Fibroblast of skin of left biceps (primary cell): ENCODE data around the gene KCNK18.
A peak's percentile ranks its signal among the peaks of the same experiment; 100 is the strongest.
"Not testable (repeated sequence)": the region's sequence is repeated elsewhere in the genome, so short reads cannot be mapped to it uniquely, and the experiment has no call there.

ENCODE experiments used
- DNase-seq, 2 experiments: peaks; one replicate each; pipeline ENCODE4 v3.0.0-alpha.2; 2013; ENCODE audit warnings: low read depth in 2 of 2

KCNK18 gene

DNA sequence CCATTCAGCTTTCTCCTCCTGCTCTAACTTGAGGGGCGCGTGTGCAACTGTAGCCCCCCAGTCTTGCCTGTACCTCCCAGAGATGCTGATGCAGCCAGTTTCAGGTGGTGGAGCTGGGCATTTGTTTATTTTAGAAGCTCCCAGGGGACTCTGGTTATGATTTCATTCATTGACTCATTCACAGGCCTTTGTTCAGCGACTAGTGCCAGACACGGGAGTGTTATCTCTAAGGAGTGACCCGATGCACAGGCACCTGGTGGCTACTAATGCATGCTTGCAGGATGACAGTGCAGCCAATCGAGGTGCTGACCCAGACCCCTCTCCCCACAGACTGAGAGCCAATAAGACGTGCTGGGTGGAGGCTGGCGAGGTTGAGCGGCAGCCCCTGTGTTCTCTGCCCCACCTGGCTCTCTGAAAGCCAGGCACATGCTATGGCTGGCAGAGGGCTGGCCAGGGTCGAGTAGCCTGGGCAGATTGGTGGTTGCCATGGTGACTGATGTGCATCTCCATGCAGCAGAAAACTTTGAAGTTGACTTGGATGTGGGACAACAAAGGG lies 23.9 kb downstream of the KCNK18 start:
- DNase-seq: no peak

DNA sequence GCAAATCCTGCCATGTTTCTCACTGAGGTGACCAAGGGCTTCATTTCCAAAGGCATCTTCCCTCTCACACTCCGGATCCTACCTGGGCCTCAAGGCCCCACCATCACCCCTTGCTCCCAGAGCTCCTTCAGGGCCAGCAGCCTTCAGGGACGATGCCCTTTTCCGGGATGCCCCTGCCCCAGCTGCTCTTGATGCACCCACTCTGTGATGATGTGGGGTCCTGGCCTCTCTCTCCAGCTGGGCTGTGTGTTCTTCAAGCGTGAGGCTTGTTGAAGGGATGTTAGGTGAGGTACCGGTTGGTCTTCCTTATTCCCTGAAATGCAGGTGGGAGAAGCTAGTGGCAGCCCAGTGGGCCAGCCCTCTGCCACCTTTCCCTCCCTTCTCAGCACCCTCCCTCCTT lies 25.3 kb downstream of the KCNK18 start:
- DNase-seq: no peak

DNA sequence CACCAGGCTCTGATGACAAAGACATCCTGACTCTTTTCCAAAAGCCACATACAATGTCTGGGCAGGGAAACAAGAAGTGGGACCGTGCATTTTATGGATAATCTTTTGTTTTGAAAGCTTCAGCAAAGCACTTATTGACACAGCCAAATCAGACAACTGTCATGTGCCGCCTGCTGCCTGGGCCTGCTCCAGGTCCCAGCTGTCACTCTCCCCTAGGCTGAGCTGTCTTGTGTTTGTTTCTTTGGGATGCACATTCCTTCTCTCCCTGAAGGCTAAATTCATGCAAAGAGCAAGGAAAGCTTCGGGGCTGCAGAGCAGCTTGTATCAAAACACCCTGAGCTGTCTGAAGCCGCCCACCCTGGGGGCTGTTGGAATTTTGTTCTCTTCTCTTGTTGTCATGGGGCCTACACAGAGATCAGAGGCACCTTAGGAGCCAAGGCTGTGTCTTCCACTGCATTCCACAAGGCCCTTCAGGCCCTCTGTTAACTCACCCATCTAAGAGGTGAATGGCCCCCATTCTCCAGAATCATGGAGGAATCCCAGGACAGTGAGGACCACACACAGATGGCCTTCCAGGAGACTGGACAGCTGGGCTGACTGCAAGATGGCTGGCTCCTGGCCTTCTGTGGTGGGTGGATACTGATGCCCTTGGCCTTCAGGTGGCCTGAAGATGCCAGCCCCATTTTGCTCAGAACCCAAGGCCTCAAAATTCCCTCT lies 25.8 kb downstream of the KCNK18 start:
- no peak for DNase-seq

DNA sequence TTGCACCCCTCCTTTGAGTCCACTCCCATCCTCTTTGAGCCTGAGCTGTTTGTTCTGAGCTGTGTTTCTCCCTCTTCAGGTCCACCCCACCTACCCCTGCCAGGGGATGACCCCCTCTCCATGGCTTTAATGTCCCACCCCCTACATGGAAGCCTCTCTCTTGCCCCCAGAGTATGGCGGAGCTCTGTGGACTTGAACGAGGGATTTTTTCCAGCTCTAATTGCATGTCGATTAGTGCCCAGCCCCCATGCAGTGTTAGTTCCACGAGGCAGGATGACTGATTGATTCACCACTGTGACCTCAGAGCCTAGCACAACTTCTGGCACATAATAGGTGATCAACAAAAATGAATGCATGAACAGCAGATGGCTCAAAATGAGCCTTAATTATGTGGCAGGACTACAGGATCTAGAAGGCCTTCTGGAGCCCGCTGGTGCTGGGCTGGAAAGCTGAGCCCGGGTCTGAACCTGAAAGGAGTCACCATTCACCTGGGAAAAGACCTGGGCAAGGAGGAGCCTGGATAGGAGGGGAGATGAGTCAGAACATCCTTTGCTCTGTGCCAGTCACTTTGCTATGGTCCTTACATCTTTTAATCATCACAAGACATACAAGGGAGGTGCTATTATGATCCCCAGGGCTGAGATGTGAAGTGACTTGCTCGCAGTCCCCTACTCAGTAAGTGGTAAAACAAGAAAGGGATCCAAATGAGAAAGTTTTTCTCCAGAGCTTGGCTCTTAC lies 26.6 kb downstream of the KCNK18 start:
- DNase-seq: no peak

DNA sequence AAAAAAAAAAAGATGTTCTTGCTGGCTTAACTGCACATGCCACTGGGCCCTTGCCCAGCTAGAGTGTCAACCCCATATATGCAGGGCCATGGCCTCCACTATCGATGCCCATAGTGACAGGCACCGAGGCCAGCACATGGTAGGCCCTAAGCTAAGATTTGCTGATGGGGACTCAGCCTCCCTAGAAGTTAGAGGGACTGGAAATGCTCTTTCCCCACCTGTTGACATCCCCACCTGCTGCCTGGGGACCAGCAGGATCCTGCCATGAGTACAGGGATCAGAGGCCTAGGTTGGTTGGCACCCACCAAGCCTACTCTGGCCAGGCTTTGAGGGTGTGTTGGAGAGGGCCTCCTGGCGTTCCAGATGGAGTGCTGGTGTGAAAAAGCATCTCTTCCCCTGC lies 27.6 kb downstream of the KCNK18 start:
- no peak for DNase-seq

DNA sequence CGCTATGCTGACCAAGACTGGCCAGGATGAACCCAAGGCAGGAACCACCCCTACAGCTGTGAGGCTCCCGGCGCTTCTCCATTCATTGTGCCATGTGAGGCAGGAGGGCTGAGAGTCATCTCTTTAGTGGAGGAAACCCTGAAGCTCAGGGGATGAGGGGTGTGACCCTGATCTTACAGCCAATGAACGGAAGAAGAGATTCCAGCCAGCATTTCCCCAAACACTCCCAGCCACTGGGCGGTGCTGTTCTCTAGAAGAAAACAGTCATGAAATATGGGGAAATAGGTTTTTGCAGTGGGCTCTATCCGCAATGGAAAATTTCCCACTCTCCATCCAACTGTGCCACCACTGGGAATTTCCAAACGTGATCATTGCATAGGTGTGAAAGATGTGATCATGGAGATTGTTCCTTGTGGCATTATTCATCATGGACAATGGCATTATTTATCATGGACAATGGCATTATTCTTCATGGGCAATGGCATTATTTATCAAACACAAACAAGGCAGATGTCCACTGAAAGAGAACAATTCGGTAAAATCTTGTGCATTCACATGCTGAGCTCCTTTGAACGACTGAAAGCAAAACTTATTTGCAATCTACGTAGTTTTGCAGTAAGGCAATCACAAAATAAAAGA lies 29.6 kb downstream of the KCNK18 start:
- DNase-seq: no peak

DNA sequence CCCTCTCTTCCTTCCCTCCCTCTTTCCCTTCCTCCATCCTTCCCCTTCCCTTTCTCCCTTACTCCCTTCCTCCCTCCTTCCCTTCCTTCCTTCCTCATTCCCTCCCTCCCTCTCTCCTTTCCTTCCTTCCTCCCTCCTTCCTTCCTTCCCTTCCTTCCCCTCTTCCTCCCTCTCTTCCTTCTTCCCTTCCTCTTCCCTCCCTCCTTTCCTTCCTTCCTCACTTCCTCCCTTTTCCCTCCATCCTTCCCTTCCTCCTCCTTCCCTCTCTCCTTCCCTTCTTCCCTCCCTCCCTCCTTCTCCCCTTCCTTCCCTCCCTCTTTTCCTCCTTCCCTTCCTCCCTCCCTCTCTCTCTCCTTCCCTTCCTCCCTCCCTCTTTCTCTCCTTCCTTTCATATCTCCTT lies 30.9 kb downstream of the KCNK18 start:
- no peak for DNase-seq

DNA sequence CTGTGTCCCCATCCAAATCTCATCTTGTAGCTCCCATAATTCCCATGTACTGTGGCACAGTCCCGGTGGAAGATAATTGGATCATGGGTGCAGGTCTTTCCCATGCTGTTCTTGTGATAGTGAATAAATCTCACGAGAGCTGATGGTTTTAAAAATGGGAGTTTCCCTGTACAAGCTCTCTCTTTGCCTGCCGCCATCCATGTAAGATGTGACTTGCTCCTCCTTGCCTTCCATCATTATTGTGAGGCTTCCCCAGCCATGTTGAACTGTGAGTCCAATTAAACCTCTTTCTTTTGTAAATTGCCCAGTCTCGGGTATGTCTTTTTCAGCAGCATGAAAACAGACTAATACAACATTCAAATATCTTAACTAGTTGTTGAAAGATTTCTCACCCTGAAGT lies 32.8 kb downstream of the KCNK18 start:
- DNase-seq: not testable (repeated sequence)

- no peak for DNase-seq
Observed at GRCh38 chr10:117237401-117237991, 40.2 kb downstream of the KCNK18 start.

DNA sequence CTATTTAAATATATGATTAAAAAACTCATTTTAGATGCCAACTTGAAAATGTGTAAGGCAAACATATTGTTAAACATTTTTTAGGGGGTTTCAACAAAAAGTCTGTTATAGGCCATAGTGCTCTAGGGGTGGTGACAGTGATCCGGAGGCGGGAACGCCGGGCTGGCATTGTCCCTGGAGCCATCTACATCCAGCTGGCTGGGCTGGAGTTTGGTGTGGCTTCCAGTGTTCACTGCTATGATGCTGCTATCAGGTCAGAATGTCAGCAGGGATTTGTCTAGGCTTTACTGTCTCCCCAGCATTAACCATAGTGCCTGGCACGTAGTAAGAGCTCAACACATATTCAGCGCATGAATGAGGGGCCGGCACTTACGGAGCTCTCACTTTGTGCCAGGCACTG lies 41.8 kb downstream of the KCNK18 start:
- DNase-seq: no peak

DNA sequence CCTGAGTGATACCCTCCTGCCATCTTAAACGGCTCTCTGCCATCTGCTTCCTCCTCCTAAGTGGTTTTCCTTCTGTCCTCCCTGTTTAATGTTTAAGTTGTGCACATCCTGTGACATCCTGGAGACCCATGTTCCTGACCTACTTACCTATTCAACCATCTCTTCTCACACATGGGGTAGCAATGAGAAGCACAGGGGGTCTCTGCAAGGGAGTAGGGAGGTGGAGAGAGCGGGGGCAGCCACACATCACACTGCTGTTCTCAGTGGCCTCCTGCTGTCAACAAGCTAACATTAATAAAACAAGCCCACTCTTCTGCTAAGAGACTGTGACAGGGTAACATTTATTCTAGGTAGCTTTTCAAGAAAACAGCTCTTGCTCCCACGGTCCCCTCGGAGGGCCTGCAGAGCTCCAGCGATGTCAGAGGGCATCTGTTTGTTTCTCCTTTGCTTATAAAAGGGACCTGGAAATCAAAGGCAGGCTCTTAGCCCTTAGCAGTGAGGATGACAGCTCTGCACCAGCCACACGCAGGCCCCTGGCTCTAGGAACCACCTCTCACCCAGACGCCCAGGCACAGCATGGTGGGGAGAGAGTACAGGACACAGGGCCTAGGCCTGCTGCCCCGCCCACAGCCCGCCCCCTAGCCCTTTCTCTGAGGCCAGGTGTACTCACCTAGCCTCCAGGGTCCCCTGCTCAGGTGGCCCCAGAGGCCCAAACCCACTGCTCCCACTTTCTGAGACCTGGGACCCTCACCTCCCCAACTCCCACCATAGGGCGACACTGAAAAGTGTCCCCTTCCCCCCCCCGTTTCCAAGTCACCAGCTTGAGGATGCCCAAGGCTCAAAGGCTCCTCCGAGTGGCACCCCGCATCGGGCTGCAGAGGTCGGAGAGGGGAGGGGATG lies 42.7 kb downstream of the KCNK18 start:
- no peak for DNase-seq

GRCh38 chr10:117240621-117241529 lies 43.6 kb downstream of the KCNK18 start, which contains the start of gene SLC18A2:
Gene SLC18A2, plus strand, starts transcription at chr10:117241114. Its CDS starts 580 bp downstream, at chr10:117241694.
- DNase-seq: no peak

DNA sequence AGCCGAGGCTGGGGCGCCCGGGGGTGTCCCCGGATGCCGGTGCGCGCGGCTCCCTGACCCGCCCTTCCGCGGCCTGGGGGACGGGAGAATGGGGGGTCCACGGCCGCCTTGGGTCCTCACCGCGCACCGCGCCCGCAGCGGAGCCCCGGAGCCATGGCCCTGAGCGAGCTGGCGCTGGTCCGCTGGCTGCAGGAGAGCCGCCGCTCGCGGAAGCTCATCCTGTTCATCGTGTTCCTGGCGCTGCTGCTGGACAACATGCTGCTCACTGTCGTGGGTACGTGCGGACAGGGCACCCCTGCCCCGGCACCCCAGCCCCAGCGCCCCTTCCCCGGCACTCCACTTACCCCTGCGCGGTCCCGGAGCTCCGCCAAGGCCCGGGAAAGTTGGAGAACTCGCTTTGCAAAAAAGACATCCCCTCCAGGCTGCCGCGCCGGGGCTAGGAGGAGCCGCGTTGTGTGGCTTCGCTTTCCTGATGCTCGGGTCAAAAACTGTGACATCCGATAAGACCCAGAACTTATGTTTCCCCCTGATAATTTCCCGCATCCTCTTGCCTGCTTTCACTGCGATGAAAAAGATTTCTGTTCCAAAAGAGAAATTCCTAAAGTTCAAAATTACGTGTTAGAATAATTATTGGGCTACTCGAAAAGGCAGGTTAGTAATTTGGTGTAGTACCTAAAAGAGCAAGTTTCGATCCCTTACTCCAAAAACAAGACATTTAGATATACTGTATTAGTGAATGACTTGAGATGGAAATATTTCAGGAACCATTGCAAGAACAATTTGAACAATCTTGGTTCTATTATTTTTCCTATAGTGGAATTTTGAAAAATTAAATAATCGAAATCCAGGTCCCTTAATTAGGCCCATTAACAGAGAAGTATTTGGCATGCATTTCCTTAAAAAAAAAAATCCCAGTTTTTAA lies 44.5 kb downstream of the KCNK18 start:
- no peak for DNase-seq

DNA sequence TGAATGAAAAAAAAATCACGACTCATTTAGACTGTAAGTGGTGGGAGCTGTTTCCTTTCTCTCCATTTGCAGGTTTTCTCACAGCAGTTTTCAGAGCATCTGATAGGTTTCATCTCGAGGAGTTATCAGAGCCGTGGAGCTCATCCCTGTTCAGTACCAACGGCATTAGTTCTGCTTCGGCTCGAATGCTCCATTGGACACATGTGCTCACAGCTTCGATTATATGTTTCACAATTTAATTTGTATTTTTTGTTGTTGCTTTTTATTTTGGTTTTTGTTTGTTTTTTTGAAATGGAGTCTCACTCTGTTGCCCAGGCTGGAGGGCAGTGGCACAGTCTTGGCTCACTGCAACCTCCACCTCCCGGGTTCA lies 45.2 kb downstream of the KCNK18 start:
- no peak for DNase-seq

DNA sequence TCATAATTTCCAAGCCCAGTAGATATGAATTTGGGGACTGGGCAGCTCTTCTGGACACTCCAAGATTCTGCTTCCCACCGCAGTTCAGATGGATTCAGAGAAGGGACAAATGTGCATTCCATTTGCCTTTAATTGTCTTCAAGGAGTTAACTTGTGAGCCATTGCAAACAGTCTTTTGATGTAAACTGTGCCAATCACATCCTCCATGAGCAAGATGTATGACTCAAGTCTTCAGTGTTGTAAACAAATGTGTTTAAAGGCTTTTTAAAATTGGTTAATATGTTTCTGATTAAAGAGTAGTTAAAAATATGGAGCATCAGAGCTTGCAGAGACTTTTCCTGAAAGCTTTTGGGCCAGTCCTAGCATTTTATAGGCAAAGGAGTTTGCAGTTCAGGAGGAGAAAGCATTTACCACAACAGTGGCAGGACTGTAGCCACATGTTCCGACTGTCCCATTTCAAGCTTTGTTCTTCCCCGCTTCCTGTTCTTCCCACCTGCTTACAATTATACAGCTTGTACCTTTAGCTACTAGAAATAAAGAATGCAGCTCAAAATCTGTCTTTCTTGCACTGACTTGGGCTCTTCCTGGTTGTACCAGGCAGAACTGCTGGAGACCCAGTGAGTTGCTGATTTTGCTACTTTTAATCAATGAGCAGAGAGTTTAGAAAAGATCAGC lies 49.8 kb downstream of the KCNK18 start:
- peak in 1 of 2 experiments; percentile 1 for DNase-seq

- DNase-seq: peak in 1 of 2 experiments; percentile 12
Observed at GRCh38 chr10:117248750-117249465, 51.6 kb downstream of the KCNK18 start.

DNA sequence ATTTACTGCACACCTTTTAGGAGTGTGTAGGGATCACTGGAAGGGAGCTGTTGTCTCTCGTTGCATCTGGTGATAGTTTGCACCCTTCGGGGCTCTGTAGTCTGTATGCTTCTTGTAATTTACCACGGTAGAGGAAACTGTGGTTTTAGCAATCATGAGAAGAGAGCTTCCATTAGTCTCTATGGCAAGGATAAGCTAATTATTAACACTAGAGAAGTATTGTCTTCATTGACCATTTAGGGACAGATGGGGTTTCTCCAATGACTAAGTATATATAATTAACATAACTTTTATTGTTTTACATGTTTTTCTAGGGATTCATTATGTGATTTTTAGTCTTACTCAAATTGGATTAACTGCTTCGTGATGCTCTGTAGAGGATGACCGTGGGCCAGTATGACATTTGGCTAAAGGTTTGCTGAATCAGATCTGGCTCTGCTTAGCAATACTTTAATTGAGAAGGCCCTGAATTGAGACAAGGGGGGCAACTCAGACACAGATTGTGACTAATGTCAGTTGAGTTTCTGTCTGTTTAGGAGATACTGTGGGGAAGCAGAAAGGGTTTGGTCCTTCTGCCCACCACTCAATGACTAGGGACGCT lies 52.3 kb downstream of the KCNK18 start:
- no peak for DNase-seq
